ENCODE results near the gene LAMA3.

DNA sequence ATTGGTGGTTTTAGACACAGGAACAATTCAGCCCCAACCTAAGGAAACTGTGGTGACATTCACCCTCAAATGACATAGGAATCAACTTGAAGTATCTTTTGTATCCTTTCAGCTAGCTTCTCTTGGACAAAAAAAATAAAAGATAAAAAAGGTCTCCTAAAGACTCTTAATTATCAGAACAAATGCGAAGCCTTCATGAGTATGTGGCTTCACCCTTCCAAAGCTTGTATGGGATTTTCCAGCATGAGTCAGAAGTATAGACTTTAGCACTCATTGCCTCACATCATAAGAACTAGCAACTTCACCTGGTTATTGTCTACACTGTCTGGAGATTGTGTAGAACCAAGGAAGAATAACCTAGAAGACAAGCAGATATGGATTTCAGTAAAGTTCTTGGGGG, 135.4 kb downstream of the LAMA3 start:
- TF ChIP-seq, protein P1, sequence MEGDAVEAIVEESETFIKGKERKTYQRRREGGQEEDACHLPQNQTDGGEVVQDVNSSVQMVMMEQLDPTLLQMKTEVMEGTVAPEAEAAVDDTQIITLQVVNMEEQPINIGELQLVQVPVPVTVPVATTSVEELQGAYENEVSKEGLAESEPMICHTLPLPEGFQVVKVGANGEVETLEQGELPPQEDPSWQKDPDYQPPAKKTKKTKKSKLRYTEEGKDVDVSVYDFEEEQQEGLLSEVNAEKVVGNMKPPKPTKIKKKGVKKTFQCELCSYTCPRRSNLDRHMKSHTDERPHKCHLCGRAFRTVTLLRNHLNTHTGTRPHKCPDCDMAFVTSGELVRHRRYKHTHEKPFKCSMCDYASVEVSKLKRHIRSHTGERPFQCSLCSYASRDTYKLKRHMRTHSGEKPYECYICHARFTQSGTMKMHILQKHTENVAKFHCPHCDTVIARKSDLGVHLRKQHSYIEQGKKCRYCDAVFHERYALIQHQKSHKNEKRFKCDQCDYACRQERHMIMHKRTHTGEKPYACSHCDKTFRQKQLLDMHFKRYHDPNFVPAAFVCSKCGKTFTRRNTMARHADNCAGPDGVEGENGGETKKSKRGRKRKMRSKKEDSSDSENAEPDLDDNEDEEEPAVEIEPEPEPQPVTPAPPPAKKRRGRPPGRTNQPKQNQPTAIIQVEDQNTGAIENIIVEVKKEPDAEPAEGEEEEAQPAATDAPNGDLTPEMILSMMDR (IDR thresholded peaks at IDR 0.05): no peak
- no peak for TF ChIP-seq POLR2A (IDR thresholded peaks at IDR 0.05)

All from Peyer's patch (tissue), 4 donors.